Ramos (cell line): ENCODE data around the gene SIRT2.
"Not testable (repeated sequence)": the region's sequence is repeated elsewhere in the genome, so short reads cannot be mapped to it uniquely, and the experiment has no call there.

Source experiments
- in situ Hi-C: fragments of 300-500 bp; cut with MboI; formaldehyde crosslinking; loops from one replicate; pipeline ENCODE4 v1.14.3; 2022; ENCODE audit warnings: low sequenced_read_pairs; ENCODE audit not compliant: unreplicated experiment

The SIRT2 gene

DNA sequence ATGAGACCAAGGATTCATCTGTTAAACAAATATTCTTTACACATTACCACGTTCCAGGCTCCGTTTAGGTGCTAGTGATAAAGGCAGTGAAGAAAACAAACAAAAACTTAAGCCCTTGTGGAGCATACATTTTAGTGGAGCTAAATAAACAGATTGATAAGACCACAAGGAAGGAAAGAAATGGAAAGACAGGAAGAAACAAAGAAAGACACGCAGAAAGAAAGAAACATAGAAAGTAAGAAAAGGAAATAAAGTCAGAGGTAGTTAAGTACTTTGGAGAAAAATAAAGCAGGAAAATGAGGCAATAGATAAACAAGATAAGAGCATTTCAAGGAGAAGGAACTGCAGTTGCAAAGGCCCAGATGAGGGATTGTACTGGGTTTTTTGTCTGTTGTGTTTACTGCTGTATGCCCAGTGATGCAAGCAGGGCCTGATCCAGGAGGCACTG lies 1.3 kb upstream of the SIRT2 start:
- in situ Hi-C loops: no loop called here

DNA sequence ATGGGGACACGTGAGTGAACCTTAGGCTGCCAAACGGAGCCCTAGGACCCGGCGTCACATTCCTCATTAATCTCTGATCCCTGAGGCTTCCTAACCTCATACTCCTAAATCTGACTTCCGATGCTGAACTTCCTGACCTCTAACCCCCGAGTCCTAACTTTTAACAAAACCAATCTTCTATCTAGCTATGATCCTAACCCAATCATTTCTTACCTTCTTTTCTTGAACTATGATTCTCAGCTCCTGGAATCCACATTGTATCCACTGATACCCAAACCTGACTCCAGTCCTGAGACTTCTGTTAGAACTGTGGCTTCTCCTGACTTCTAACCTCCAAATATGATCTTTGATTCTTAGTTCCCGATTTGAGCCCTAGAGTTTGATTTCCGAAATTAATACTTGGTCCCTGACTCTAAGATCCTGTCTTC lies 798 bp upstream of the SIRT2 start:
- in situ Hi-C loops: no loop called here

DNA sequence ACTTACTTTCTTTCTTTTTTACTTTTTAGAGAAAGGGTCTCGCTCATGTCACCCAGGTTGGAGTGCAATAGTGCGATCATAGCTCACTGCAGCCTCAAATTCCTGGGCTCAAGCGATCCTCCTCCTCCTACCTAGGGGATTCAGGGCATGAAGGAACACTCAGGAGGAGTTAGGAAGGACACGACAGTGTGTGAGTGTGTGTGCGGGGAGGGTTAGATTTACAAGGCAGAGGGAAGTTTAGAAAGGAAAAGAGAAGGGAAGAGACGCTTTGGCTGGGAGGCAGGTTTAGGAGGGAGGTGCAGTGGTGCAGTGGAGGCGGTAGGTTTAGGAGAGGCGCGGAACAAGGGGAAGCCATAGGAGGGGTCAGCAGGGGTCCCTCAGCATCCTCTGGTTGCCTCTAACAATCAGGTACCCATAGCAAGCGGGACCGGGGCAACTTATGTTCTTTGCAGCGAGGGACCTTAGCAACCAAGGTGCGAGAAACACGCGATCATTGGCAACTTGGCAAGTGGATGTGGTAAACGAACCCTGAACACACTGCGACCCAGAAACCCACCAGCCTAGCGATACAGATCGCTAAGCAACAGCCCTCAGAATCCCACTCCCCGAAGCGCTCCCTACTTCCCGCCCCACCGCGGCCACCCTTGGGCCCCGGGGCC lies 501 bp downstream of the SIRT2 start:
- in situ Hi-C loops: no loop called here

DNA sequence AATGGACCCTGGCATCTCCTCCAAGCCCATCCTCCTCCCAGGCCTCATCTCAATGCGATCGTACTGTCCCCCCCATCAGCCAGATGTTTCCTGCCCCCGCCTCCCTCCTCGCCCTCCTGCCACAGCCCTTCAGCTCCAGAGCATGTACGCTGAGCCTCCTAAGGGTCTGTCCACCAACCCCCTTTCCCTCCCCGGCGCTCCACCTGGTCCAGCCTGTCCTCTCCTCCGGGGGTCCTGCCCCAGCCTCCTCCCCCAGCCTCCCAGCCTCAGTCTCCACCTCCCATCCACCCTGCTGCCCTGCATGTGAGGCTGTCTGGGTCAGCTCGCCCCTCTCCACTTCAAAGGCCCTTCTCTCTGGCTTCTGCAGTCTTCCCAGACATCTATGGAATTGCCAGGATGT lies 4.5 kb downstream of the SIRT2 start:
- in situ Hi-C loops: no loop called here

DNA sequence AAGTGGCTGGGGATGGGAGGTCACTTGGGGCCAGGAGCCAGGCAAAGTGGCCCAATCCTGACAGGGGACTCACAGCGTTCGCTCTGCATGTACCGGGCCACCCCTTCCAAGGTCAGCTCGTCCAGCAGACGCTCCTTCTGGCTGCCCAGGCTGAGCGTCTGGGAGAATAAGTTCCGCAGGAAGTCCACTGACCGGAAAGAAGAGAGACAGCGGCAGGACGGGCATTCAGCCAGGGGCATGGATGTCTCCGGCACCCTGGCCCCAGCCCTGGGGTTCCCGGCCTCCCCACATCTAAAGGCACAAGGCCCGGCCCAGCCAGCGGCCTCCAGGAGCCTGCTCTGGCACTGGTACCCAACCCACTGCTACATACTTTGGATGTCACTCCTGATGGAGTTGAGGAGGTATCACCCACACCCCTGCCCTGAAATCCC lies 6.1 kb downstream of the SIRT2 start:
- in situ Hi-C loops: no loop called here

DNA sequence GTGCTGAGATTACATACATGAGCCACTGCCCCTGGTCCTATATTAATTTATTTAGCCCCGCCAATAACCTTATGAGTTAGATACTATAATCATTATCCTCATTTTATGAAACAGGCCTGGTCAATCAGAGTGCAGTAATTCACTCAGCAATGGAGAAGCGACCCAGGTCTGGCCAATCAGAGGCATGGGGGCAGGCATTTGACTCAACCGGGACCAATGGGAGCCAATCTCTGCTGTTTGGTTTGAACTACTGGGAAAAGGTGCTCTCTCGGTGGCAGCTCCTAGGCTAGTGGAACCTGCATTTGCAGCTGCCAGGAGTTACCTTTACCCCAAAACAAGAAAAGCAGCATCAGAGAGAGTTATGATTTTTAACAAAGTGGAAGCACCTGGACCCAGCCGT lies 6.6 kb downstream of the SIRT2 start:
- in situ Hi-C loops: no loop called here

DNA sequence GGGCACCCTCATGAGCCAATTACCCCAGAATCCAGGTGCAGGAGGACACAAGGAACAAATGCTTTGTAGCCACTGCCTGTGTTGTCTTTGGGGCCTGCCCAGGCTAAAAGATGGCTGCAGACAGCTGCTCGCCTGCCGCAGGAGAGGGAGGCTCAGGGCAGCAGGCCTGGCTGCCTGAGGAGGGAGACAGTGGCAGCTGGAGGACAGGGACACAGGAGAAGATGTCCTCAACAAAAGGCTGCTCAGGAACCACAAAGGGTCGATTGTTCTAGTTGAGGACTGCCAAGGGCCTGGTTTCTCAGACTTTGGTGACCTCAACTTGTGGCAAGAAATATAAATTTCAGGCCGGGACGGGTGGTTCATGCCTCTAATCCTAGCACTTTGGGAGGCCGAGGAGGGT lies 7.6 kb downstream of the SIRT2 start:
- in situ Hi-C loops: no loop called here

DNA sequence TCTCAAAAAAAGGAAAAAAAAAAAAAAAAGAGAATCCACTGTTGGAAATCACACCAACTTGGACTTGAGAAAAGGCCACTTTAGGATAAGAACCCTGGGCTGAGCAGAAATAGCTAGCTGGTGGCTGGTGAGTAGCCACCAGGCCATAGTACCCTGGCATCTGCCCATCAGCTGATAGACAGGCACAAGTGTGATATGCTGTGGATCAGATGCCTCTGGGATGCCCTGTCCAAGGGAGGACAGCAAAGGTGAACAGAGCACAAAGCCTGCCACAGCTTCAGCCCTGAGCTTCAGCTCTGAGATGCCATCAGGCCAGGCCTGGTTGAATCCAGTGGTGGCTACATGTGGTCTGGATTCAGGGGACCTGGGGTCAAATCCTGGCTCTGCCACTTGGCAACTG lies 8.7 kb downstream of the SIRT2 start:
- in situ Hi-C loops: no loop called here

DNA sequence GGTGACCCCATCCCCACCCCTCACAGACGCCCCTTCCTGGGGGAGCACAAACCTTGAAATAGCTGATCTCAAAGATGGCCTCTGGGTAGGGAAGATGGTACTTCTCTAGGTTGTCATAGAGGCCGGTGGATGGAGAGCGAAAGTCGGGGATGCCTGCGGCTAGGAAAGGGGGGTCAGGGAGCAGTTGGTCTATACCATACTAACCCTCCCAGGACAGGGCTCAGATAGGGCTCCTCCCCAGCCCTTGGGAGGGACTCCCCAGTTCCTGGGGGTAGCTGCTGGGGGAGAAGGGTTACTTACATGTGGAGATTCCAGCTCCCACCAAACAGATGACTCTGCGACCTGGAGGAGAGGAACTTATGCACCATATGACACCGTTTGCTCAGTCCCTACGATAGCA lies 9.6 kb downstream of the SIRT2 start:
- in situ Hi-C loops: no loop called here

DNA sequence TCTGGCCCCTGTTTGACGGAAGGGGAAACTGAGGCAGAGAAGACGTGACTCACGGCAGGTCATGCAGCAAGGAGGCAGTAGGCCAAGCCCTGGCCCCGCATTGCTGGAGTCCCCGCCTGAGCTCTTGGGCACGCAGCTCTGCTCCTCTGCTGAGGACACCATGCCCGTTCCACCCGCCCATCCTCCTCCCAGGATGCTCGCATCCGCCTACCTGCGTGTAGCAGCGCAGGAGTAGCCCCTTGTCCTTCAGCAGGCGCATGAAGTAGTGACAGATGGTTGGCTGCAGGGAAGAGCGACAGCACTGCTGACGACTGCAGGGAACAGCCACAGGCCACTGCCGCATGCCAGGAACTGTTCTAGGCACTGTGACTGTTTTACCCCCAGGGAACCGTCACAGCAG lies 10.5 kb downstream of the SIRT2 start:
- in situ Hi-C loops: no loop called here

DNA sequence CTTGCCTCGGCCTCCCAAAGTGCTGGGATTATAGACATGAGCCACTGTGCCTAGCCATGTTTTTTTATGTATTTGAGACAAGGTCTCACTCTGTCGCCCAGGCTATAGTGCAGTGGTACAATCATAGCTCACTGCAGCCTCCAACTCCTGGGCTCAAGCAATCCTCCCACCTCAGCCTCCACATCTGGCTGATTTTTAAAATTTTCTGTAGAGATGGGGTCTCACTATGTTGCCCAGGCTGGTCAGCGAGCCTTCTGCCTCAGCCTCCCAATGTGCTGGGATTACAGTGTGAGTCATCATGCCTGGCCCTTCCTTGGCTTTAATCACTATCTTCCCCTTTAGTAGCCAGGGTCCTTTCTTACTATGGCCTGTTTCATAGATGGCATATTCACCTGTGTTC lies 14.7 kb downstream of the SIRT2 start:
- in situ Hi-C loops: not testable (repeated sequence)

DNA sequence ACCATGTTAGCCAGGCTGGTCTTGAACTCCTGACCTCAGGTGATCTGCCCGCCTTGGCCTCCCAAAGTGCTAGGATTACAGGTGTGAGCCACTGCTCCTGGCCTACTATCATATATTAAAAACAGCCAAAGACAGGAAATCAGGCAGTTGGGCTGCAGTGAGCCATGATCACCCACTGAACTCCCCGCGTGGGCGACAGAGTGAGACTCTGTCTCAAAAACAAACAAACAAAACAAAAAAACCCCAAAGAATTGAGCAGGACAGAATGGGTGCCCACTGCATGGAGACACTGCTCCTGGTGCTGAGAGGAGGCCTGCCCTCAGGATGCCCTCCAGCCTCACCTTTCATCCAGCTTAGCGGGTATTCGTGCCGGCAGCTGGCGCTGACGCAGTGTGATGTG lies 16.1 kb downstream of the SIRT2 start:
- in situ Hi-C loops: no loop called here

DNA sequence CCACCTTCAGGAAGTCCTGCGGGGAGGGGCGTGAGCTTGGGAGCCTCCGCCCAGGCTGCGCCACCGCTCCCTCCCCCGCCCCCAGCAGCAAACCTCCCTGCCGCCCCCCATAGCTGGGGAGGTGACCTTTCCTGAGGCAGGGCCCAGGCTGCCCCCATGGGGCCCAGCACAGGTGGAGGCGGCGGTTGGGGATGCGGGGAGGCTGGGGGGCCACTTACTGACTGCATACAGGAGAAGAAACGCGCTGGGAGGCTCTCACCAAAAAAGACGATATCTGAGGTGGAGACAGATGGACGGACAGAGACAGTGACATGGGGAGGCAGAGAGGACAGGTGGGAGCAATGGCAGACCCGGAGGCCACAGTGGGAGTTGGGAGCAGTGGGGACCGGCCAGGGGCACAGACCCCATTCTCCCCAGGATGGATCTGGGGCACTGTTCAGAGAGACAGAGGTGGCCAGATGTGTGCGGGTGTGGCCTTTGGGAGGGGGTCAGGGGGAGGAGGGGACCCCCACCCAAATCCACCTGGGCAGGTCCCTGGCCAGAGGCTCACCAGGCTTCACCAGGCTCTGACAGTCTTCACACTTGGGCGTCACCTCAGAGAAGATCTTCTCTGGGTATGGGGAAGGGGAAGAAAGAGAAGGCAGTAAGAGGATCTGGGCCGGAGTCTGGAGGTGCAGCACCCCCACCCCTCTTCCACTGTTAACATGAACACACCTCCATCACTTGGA lies 18.4 kb downstream of the SIRT2 start:
- in situ Hi-C loops: no loop called here

DNA sequence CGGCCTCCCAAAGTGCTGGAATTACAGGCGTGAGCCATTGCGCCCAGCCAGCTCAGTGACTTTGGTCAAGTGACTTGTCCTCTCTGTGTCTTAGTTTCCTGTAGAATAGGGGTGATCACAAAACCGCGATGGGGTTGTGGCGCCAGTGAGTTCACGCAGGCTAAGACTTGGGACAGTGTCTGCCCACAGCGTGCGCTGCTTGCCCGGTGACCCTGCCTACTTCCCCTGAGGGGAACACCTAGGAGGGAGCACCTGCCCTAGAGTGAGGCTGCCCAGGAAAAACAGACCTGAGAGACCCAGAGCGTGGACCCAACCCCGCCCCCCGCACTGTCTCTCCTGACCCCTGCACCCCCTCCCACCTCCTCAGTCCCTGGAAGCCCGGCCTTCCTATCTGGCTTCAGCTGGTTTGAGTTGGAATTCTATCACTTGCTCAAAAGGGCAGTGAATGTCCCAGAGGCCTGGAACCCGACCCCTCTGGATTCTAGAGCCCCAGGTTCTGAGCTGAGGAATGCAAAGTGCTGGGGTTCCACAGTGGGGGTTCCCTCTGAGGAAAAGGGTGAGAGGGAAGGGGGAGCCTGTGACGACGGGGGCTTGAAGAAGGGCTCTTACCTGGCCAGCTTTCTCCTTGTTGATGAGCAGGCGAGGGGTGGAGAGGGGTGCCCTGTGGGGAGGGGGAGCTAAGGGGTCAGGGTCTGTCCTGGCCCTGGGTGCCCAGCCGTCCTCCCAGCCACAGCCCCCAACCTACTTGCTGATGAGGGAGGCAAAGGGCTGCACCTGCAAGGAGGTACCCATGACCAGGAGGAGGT lies 19.1 kb downstream of the SIRT2 start:
- in situ Hi-C loops: no loop called here

DNA sequence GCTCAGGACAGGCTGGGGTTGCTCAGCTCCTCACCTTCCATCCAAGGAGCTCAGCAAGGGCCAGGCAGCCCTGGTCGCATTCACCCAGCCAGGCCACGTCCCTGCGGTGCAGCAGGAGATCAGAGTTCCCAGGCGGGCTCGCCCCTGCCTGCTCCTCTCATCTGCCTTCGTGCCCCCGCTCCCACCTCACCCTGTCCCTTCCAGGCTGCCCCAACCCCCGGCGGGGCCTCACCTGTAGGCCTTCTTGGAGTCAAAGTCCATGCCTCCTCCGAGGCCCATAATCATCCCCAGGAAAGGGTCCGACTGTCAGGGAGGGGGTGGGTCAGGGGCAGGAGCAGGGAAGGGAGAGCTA lies 20.0 kb downstream of the SIRT2 start:
- in situ Hi-C loops: no loop called here

DNA sequence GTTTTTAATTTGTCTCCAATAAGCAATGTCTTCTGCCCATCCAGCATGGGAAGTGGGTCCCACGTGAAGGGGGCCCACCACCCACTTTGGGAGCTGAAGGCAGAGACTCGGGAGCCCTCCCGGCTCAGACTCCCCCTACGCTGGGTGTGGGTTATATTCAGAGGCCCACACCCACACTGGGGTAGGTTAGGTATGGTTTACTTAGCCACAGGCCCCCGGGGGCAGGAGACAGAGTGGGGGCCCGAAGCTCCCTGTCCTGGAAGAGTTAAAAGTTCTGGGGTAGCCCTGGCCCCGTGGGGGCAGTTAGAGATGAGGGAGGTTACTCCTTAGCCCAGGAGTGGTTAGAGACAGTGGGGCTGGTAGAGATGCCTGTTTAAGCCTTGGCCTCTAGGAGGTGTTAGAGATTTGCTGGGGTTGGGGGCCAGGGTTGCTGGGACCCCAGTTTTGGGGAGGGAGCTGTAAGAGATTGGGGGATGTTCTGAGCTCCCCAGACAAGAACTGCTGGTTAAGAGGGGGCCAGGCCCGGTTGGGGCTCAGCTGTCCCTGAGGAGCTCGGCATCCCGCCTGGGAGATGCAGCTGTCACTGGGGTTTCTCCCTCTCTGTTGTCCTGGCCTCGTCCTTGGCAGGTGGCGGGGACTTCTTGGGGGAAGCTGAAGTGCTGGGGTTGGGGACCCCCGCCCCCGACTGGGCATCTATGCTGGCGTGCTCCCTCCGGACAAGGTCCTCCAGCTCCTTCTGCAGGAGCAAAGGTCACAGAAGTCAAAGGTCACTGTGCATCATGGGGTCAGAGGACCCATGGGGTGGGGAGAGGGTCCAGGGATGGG lies 20.6 kb downstream of the SIRT2 start:
- in situ Hi-C loops: no loop called here

DNA sequence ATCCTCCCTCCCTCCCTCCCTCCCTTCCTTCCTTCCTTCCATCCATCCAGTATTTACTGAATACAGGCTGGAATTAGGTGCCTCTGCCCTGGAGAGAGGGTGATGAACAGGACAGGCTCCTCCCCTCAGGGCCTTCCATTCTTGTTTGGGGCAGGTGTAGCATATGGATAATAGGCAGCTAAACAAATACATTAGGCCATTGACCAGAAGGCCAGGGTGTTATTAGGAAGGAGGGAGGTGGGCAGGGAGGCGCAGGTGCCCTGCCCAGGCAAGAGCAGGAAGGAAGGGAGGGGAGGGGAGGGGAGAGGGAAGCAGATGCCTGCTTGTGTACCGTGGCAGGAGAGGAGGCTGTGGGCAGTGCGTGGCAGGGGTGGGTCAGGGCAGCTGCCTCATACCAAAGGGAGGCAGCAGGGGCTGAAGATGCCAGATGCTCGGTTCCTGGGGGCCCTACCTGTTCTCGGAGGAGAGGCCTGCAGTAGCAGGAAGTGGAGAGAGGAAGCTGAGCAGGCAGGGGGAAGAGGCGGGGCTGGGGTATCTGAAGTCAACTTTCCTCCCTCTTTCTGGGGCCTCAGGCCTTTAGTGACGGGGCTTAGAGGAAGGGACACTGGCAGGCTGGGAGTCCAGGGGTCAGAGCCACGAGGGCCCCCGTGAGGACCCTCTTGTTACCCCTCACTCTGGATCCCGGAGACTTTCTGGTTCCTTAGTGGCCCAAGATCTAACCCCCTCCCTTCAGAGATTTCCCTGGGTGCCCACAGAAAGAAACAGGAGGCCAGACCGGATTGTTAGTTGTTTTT lies 21.4 kb downstream of the SIRT2 start, which contains the start of gene RINL:
TSS of gene RINL (minus strand) at position 495 of the 794 bp plus-strand sequence. CDS start 1,533 bp downstream, outside the sequence.
- in situ Hi-C loops: no loop called here

DNA sequence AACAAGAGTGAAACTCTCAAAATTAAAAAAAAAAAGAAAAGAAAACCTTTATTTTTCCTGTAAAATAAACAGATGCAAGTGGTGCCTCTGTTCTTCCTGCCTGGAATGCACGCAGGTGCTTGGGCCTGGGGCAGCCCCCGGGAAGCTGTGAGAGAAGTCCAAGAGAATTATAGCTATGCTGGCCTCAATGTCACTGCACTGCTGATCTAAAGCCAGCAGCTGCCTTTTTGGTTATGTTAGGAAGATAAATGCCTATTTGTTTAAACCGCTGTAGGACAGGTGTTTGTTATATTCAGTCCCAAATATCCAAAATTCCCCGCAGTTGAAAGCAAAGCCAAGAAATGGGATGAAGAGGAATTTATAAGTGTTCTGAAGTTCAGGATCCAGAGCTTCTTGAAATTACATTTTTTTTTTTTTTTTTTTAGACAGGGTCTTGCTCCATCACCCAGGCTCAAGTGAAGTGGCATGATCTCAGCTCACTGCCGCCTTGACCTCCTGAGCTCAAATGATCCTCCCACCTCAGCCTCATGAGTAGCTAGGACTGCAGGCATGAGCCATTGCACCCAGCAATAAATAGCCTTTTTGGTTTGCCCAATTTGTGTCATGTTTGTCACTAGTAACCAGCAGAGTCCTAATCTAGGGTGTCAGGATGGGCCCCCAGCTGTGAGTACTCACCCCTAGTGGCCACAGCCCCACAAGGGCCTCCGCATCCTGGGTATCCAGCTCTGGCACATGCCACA lies 23.6 kb downstream of the SIRT2 start:
- in situ Hi-C loops: no loop called here

DNA sequence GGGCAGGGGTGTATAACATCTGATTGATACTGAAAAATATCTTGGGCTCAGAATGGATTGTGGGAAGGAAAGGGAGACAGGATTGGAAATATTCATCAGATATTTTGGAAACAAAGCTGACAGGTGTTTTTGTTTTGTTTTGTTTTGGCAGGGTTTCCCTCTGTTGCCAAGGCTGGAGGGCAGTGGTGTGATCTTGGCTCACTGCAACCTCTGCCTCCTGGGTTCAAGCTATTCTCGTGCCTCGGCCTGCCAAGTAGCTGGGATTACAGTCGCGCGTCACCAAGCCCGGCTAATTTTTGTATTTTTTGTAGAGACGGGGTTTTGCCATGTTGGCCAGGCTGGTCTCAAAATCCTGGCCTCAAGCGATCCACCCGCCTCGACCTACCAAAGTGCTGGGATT lies 26.0 kb downstream of the SIRT2 start:
- in situ Hi-C loops: loop anchor here (25.0 kb wide), 1 partner anchor 961 kb away; the partner anchor contains the start of genes SIPA1L3 and WDR87
